Activated CD4-positive, alpha-beta T cell treated with anti-CD3 and anti-CD28 coated beads, Interleukin-2, amount 10 ng/mL, durations not matched to agents 7 days and 5 days (primary cell): ENCODE results near the gene COQ8A. TPM values are rescaled to one million over a fixed set of nuclear protein-coding genes. Genes with fewer than 3 reads are reported as not detected.
A peak's percentile ranks its signal among the peaks of the same experiment; 100 is the strongest.

Experiments used
- CTCF ChIA-PET: fragments of 350-600 bp; sonication (Branson Sonifier 250); formaldehyde crosslinking; loops from one replicate; lab custom pipeline; 2021; ENCODE audit warnings: antibody characterized with exemption; lab: Charles Lee
- POLR2A ChIA-PET: fragments of 350-600 bp; sonication (Branson Sonifier 250); formaldehyde crosslinking; loops from one replicate; lab custom pipeline; 2021; ENCODE audit warnings: antibody characterized with exemption; lab: Charles Lee
- DNase-seq: peaks from one replicate; pipeline ENCODE4 v3.0.0-alpha.2; 2020
- H3K27ac Mint-ChIP-seq: one replicate; pipeline ENCODE4 v1.8.0; 2021; ENCODE audit warnings: mild to moderate bottlenecking, moderate library complexity, mixed read lengths
- H3K27me3 Mint-ChIP-seq: one replicate; pipeline ENCODE4 v1.8.0; 2021; ENCODE audit warnings: mixed read lengths
- H3K36me3 Mint-ChIP-seq: one replicate; pipeline ENCODE4 v1.8.0; 2021; ENCODE audit warnings: low read depth, mixed read lengths
- H3K4me1 Mint-ChIP-seq: one replicate; pipeline ENCODE4 v1.8.0; 2021; ENCODE audit warnings: mixed read lengths
- H3K4me3 Mint-ChIP-seq: one replicate; pipeline ENCODE4 v1.8.0; 2021; ENCODE audit warnings: mild to moderate bottlenecking, moderate library complexity, mixed read lengths
- H3K9me3 Mint-ChIP-seq: one replicate; pipeline ENCODE4 v1.8.0; 2021; ENCODE audit warnings: mixed read lengths
- total RNA-seq, 2 experiments: library from RNA; stranded (reverse); gene quantifications; one replicate each; pipeline ENCODE4 v1.2.3, GENCODE V29; 2021

COQ8A gene
- total RNA-seq, 2 experiments from 2014 or later = 22.6 to 25.5 TPM

- DNase-seq = no peak
- Mint-ChIP-seq H3K4me3 (no peak overlapping the region), H3K9me3 (no peaks in the 10 kb centered on the region), H3K27ac (no peak overlapping the region), H3K36me3 (peaks cover 4% of the 10 kb centered on the region), H3K4me1 (peaks cover 24% of the 10 kb centered on the region), H3K27me3 (no peaks in the 10 kb centered on the region)
- ChIA-PET CTCF (no interaction called here), POLR2A (no interaction called here)
These were observed 45.9 kb downstream of the COQ8A start for GRCh38 chr1:226985839-226986463.

GRCh38 chr1:226986496-226987178, 46.5 kb downstream of the COQ8A start:
- Mint-ChIP-seq H3K36me3 (peaks cover 4% of the 10 kb centered on the region), H3K27ac (no peak overlapping the region), H3K9me3 (no peaks in the 10 kb centered on the region), H3K4me1 (peaks cover 24% of the 10 kb centered on the region), H3K4me3 (no peak overlapping the region), H3K27me3 (no peaks in the 10 kb centered on the region)
- ChIA-PET CTCF (interaction anchor here (1.5 kb wide), 1 partner anchor 41 kb away, joined by 3 read pairs; no protein-coding TSS in a partner anchor), POLR2A (no interaction called here)
- DNase-seq = no peak

GRCh38 chr1:226987179-226987536, 47.1 kb downstream of the COQ8A start:
- H3K27ac Mint-ChIP-seq = no peak overlapping the region

GRCh38 chr1:226987623-226988333, 47.7 kb downstream of the COQ8A start:
- ChIA-PET CTCF (interaction anchor here (1.5 kb wide), 1 partner anchor 42 kb away, joined by 3 read pairs; no protein-coding TSS in a partner anchor), POLR2A (no interaction called here)
- no peak overlapping the region for H3K27ac Mint-ChIP-seq
- H3K36me3 Mint-ChIP-seq = peaks cover 4% of the 10 kb centered on the region
- no peaks in the 10 kb centered on the region for H3K27me3 Mint-ChIP-seq
- H3K4me1 Mint-ChIP-seq = peaks cover 24% of the 10 kb centered on the region
- DNase-seq = no peak
- H3K4me3 Mint-ChIP-seq = no peak overlapping the region
- H3K9me3 Mint-ChIP-seq = no peaks in the 10 kb centered on the region

More at GRCh38 chr1:226987179-226987536, 47.1 kb downstream of the COQ8A start:
- DNase-seq = no peak
- Mint-ChIP-seq H3K4me3 (no peak overlapping the region), H3K9me3 (no peaks in the 10 kb centered on the region), H3K27me3 (no peaks in the 10 kb centered on the region), H3K36me3 (peaks cover 4% of the 10 kb centered on the region), H3K4me1 (peaks cover 24% of the 10 kb centered on the region)
- ChIA-PET POLR2A (no interaction called here), CTCF (interaction anchor here (1.5 kb wide), 1 partner anchor 42 kb away, joined by 3 read pairs; no protein-coding TSS in a partner anchor)

GRCh38 chr1:226988334-226988666, 48.2 kb downstream of the COQ8A start:
- CTCF ChIA-PET = no interaction called here
- no peaks in the 10 kb centered on the region for H3K9me3 Mint-ChIP-seq
- POLR2A ChIA-PET = no interaction called here
- no peak for DNase-seq
- no peak overlapping the region for H3K4me3 Mint-ChIP-seq
- no peaks in the 10 kb centered on the region for H3K27me3 Mint-ChIP-seq
- H3K36me3 Mint-ChIP-seq = peaks cover 4% of the 10 kb centered on the region
- peak overlapping the region; percentile 36 for H3K27ac Mint-ChIP-seq
- H3K4me1 Mint-ChIP-seq = peaks cover 24% of the 10 kb centered on the region

- Mint-ChIP-seq H3K36me3 (peaks cover 4% of the 10 kb centered on the region), H3K27me3 (no peaks in the 10 kb centered on the region), H3K9me3 (no peaks in the 10 kb centered on the region), H3K27ac (peak overlapping the region; percentile 81), H3K4me1 (peaks cover 24% of the 10 kb centered on the region), H3K4me3 (no peak overlapping the region)
- ChIA-PET POLR2A (no interaction called here), CTCF (interaction anchor here (1.0 to 1.6 kb wide), 2 partner anchors 10 to 13 kb away, joined by 3 to 4 read pairs; no protein-coding TSS in a partner anchor)
- no peak for DNase-seq
These were observed 49.2 kb downstream of the COQ8A start for GRCh38 chr1:226989085-226989920.

GRCh38 chr1:226990133-226990716, 50.1 kb downstream of the COQ8A start:
- Mint-ChIP-seq H3K27ac (peak overlapping the region; percentile 81), H3K36me3 (peaks cover 4% of the 10 kb centered on the region), H3K9me3 (no peaks in the 10 kb centered on the region), H3K27me3 (no peaks in the 10 kb centered on the region), H3K4me3 (no peak overlapping the region), H3K4me1 (peaks cover 27% of the 10 kb centered on the region)
- ChIA-PET POLR2A (no interaction called here), CTCF (interaction anchor here (1.0 to 1.6 kb wide), 2 partner anchors 11 to 12 kb away, joined by 3 to 4 read pairs; no protein-coding TSS in a partner anchor)
- DNase-seq = peak; percentile 60

- ChIA-PET CTCF (no interaction called here), POLR2A (no interaction called here)
- peaks cover 30% of the 10 kb centered on the region for H3K4me1 Mint-ChIP-seq
- H3K9me3 Mint-ChIP-seq = no peaks in the 10 kb centered on the region
- H3K36me3 Mint-ChIP-seq = peaks cover 1% of the 10 kb centered on the region
- no peak for DNase-seq
- no peaks in the 10 kb centered on the region for H3K27me3 Mint-ChIP-seq
- no peak overlapping the region for H3K4me3 Mint-ChIP-seq
- no peak overlapping the region for H3K27ac Mint-ChIP-seq
These were observed 51.8 kb downstream of the COQ8A start for GRCh38 chr1:226991920-226992319.

- Mint-ChIP-seq H3K27ac (no peak overlapping the region), H3K27me3 (no peaks in the 10 kb centered on the region), H3K4me1 (peaks cover 25% of the 10 kb centered on the region), H3K9me3 (peaks cover 2% of the 10 kb centered on the region), H3K4me3 (no peak overlapping the region), H3K36me3 (no peaks in the 10 kb centered on the region)
- no peak for DNase-seq
- ChIA-PET POLR2A (no interaction called here), CTCF (no interaction called here)
These were observed 53.9 kb downstream of the COQ8A start for GRCh38 chr1:226993814-226994585.

GRCh38 chr1:226994586-226995364, 54.7 kb downstream of the COQ8A start:
- CTCF ChIA-PET = no interaction called here
- peak overlapping the region; percentile 31 for H3K27ac Mint-ChIP-seq

More at GRCh38 chr1:226994586-226995364, 54.7 kb downstream of the COQ8A start:
- no peaks in the 10 kb centered on the region for H3K36me3 Mint-ChIP-seq
- no peak overlapping the region for H3K4me3 Mint-ChIP-seq
- peaks cover 17% of the 10 kb centered on the region for H3K4me1 Mint-ChIP-seq
- DNase-seq = no peak
- POLR2A ChIA-PET = no interaction called here
- no peaks in the 10 kb centered on the region for H3K27me3 Mint-ChIP-seq
- H3K9me3 Mint-ChIP-seq = peaks cover 2% of the 10 kb centered on the region
